Measurements from ENCODE around the gene TPSG1.
"Not testable (repeated sequence)": the region's sequence is repeated elsewhere in the genome, so short reads cannot be mapped to it uniquely, and the experiment has no call there.

- TF ChIP-seq REST (IDR thresholded peaks at IDR 0.05; ENCODE audit: insufficient replicate concordance, low read depth); POLR2AphosphoS5 (IDR thresholded peaks at IDR 0.05; ENCODE audit: low read depth); CTCF (IDR thresholded peaks at IDR 0.05; ENCODE audit: insufficient read depth, low read length): not testable (repeated sequence)
Measured at GRCh38 chr16:1256296-1256873, 31.3 kb upstream of the TPSG1 start.

All from HL-60 (cell line).